HG03175 (cell line): ENCODE data around the gene ITGB2.
A peak's percentile ranks its signal among the peaks of the same experiment; 100 is the strongest.
"Not testable (repeated sequence)": the region's sequence is repeated elsewhere in the genome, so short reads cannot be mapped to it uniquely, and the experiment has no call there.

Experiments
- ATAC-seq: cut with Tn5 transposase; IDR thresholded peaks from one replicate; pipeline ENCODE4 v1.9.1; 2021; ENCODE audit warnings: mild to moderate bottlenecking, moderate library complexity; ENCODE audit not compliant: unreplicated experiment

ITGB2 gene

GRCh38 chr21:44942566-44942965, 21.9 kb upstream of the ITGB2 start:
- no peak for ATAC-seq

- no peak for ATAC-seq
Measured at GRCh38 chr21:44941567-44941966, 20.9 kb upstream of the ITGB2 start.

- ATAC-seq = peak; percentile 31
Measured at GRCh38 chr21:44940116-44940631, 19.5 kb upstream of the ITGB2 start.

GRCh38 chr21:44939532-44940115, 18.9 kb upstream of the ITGB2 start, which contains the start of gene SLX9:
Gene SLX9, plus strand, starts transcription at chr21:44940029. Its CDS starts 29 bp downstream, at chr21:44940058.
- peak; percentile 84 for ATAC-seq

- no peak for ATAC-seq
Measured at GRCh38 chr21:44938772-44939531, 18.3 kb upstream of the ITGB2 start.

GRCh38 chr21:44935533-44935927, 14.8 kb upstream of the ITGB2 start:
- ATAC-seq = no peak

- no peak for ATAC-seq
Measured at GRCh38 chr21:44934797-44935532, 14.3 kb upstream of the ITGB2 start.

- no peak for ATAC-seq
Measured at GRCh38 chr21:44934276-44934675, 13.6 kb upstream of the ITGB2 start.

GRCh38 chr21:44933918-44934260, 13.2 kb upstream of the ITGB2 start:
- no peak for ATAC-seq

- ATAC-seq = no peak
Measured at GRCh38 chr21:44933199-44933917, 12.7 kb upstream of the ITGB2 start.

GRCh38 chr21:44932408-44933181, 11.9 kb upstream of the ITGB2 start:
- no peak for ATAC-seq

GRCh38 chr21:44931501-44932407, 11.1 kb upstream of the ITGB2 start:
- ATAC-seq = no peak

GRCh38 chr21:44931137-44931500, 10.4 kb upstream of the ITGB2 start:
- no peak for ATAC-seq

GRCh38 chr21:44930543-44930981, 9.9 kb upstream of the ITGB2 start:
- no peak for ATAC-seq

GRCh38 chr21:44929799-44930542, 9.3 kb upstream of the ITGB2 start:
- no peak for ATAC-seq

GRCh38 chr21:44929242-44929798, 8.6 kb upstream of the ITGB2 start:
- no peak for ATAC-seq

GRCh38 chr21:44928500-44929241, 8.0 kb upstream of the ITGB2 start:
- not testable (repeated sequence) for ATAC-seq
